HEK293 (cell line): ENCODE measurements around the gene LYZL6.

Source experiments
- HOXA7 ChIP-seq: sonication (generic); formaldehyde crosslinking; IDR thresholded peaks from 2 replicates; pipeline ENCODE4 v1.8.1; 2022; ENCODE audit warnings: missing genetic modification reagents, borderline replicate concordance
- OVOL3 ChIP-seq: fragments of 450-650 bp; formaldehyde crosslinking; IDR thresholded peaks from 2 replicates; pipeline ENCODE4 v1.5.1; 2016; ENCODE audit warnings: missing biosample characterization, missing genetic modification characterization
- TCF7L2 ChIP-seq: IDR thresholded peaks from 2 replicates; pipeline ENCODE4 v1.6.1; 2011; ENCODE audit warnings: low read depth, mild to moderate bottlenecking, inconsistent platforms, low read length, moderate library complexity, borderline replicate concordance
- ZNF518A ChIP-seq: fragments of 450-650 bp; formaldehyde crosslinking; conservative IDR thresholded peaks from 2 replicates; pipeline ENCODE4 v1.5.1; 2016; ENCODE audit warnings: low read depth, missing biosample characterization, missing genetic modification characterization

GRCh38 chr17:35913609-35914008, 29.9 kb downstream of the LYZL6 start:
- TF ChIP-seq HOXA7 (CRISPR knock-in tag) (no peak), TCF7L2 (no peak), ZNF518A (tag by site-specific recombination) (no peak), OVOL3 (tag by site-specific recombination) (no peak)
